Spleen (tissue), 11 donors: ENCODE results near the gene ZNF239. TPM values are rescaled to one million over a fixed set of nuclear protein-coding genes. Genes with fewer than 3 reads are reported as not detected.

Experiments
- DNase-seq: peaks from one replicate; pipeline ENCODE4 v3.0.0-alpha.2; 2020
- H3K27ac ChIP-seq, 8 donors: fragments of 200-600 bp; sonication (generic) in 7 of 8; 1 replicate in 4 of 8; 2 replicates in 4 of 8; pipeline versions ENCODE4 v1.5.0 to v1.8.0; 2016 to 2021; ENCODE audit warnings: inconsistent platforms in 4 of 8, mild to moderate bottlenecking in 4 of 8, moderate library complexity in 1 of 8
- H3K27me3 ChIP-seq, 7 donors: fragments of 200-600 bp; sonication (generic) in 6 of 7; replicated peaks in 1 of 7; 1 replicate in 4 of 7; 2 replicates in 3 of 7; pipeline versions ENCODE4 v1.5.0 to v1.8.0; 2016 to 2021; ENCODE audit warnings: inconsistent platforms in 3 of 7, mild to moderate bottlenecking in 1 of 7
- H3K36me3 ChIP-seq, 6 donors: fragments of 200-600 bp; sonication (generic) in 5 of 6; 1 replicate in 4 of 6; 2 replicates in 2 of 6; pipeline versions ENCODE4 v1.5.0 to v1.8.0; 2016 to 2021; ENCODE audit warnings: inconsistent platforms in 2 of 6
- H3K4me1 ChIP-seq, 6 donors: fragments of 200-600 bp; sonication (generic) in 5 of 6; 1 replicate in 3 of 6; 2 replicates in 3 of 6; pipeline versions ENCODE4 v1.5.0 to v1.8.0; 2016 to 2021; ENCODE audit warnings: inconsistent platforms in 3 of 6
- H3K4me3 ChIP-seq, 8 donors: fragments of 200-600 bp; sonication (generic) in 7 of 8; 1 replicate in 4 of 8; 2 replicates in 4 of 8; pipeline versions ENCODE4 v1.5.0 to v1.8.0; 2016 to 2021; ENCODE audit warnings: inconsistent platforms in 4 of 8, mild to moderate bottlenecking in 4 of 8, moderate library complexity in 2 of 8
- H3K9me3 ChIP-seq, 8 donors: fragments of 200-600 bp; sonication (generic) in 7 of 8; 1 replicate in 4 of 8; 2 replicates in 4 of 8; pipeline versions ENCODE4 v1.5.0 to v1.8.0; 2016 to 2021; ENCODE audit warnings: inconsistent platforms in 4 of 8
- POLR2AphosphoS5 ChIP-seq, 3 donors: sonication (generic); formaldehyde crosslinking; IDR thresholded peaks; one replicate each; pipeline ENCODE4 v1.5.1; 2017; ENCODE audit warnings: antibody characterized with exemption in 3 of 3
- WGBS, 5 donors: extraction: QIAGEN DNeasy Blood & Tissue Kit in 3 of 5; methylation state at CpG; one replicate each; pipeline versions ENCODE4 v1.1.5 to v1.1.7; 2013 to 2018; 5-methylcytosine and 5-hydroxymethylcytosine counted together
- intact Hi-C: fragments of 100-400 bp; cut with DNase I; formaldehyde crosslinking; loops from one replicate; pipeline ENCODE4 v1.15.0; 2023; ENCODE audit warnings: low total_unique reads
- polyA plus RNA-seq, 3 donors: library from polyadenylated mRNA; stranded (reverse); fragments of 200-250 nt; gene quantifications; one replicate each; pipeline ENCODE4 v1.2.1, GENCODE V29; 2013
- total RNA-seq, 7 donors: library from RNA; depleted of rRNA in 3 of 7; stranded (reverse); fragments of >200 nt in 3 of 7; fragmentation: NEBNext Ultra II Directional in 4 of 7; extraction: Animal tissue kit (Norgen Biotek cat#: 25700) in 4 of 7; gene quantifications; one replicate each; pipeline versions ENCODE4 v1.1.0 to v1.2.1, GENCODE V29; 2016 to 2021
- donor health status: healthy with polysubstance abuse.
- donor health status: DM: no; HTN: no; CAD: no; lungs with moderate emphysema.
- donor health status: DM: no; HTN: no; CAD: no.
- donor health status: Bipolar disorder and iron deficiency.
- donor health status: healthy.
- donor health status: DM: no; HTN: no; CAD: no.
- donor health status: DM: yes; HTN: yes; CAD: no.

Gene ZNF239
- total and polyA plus RNA-seq, 10 donors: 1.8 to 4.4 (median 2.5) TPM

DNA sequence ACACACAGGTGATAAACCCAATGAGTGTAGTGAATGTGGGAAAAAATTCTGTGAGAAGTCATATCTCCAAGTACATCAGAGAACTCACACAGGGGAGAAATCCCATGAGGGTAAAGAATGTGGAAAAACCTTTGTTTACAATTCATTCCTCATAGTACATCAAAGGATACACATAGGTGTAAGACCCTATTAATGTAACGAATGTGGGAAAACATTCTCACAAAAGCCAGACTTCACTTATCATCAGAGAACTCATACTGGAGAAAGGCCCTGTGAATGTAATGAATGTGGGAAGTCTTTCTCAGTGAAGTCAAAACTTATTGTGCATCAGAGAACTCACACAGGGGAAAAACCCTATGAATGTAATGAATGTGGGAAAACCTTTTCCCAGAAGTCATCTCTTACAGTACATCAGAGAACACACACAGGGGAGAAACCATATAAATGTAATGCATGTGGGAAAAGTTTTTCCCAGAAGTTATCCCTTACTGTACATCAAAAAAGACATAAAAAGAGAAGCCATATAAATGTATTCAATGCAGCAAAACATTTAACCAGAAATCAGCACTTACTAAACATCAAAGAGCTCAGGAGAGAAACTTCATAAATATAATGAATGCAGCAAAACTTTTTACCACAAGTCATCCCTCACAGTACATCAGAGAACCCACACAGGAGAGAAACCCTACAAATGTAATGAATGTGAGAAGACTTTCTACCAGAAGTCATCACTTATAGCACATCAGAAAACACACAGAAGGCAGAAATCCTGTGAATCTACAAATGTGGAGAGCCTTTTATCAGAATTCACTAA is 49.8 kb downstream of the ZNF239 start:
- Histone ChIP-seq H3K36me3 (no peaks in the 10 kb centered on the region), H3K4me3 (no peak overlapping the region), H3K4me1 (no peaks in the 10 kb centered on the region), H3K9me3 (peaks cover 35 to 97% (median 92%) of the 10 kb centered on the region in 8 donors), H3K27me3 (no peaks in the 10 kb centered on the region), H3K27ac (no peak overlapping the region)
- 77 to 93% (median 78%) methylated on average over 1 of the region's 1 CpG for WGBS, 5 donors
- intact Hi-C loops: no loop called here
- TF ChIP-seq POLR2AphosphoS5 (IDR thresholded peaks at IDR 0.05): no peak
- no peak for DNase-seq

Other genes with a start within 250 kb of the ZNF239 start
- gene FXYD4, start 203.0 kb downstream of the ZNF239 start, total RNA-seq: not detected
- gene FXYD4, start 203.0 kb downstream of the ZNF239 start, polyA plus RNA-seq: under 1 TPM in 1 of 3 donors, not detected in 2; 0.20 TPM
- gene HNRNPF, start 165.4 kb downstream of the ZNF239 start, total RNA-seq: 100 to 1,000 TPM; 159 to 253 (median 206) TPM
- gene HNRNPF, start 165.4 kb downstream of the ZNF239 start, polyA plus RNA-seq: 100 to 1,000 TPM in 2 of 3 donors, 10 to 100 TPM in 1; 82.8 to 141 (median 116) TPM
- gene ZNF487, start 137.5 kb downstream of the ZNF239 start, total RNA-seq: 10 to 100 TPM in 2 of 7 donors, 1 to 10 TPM in 5; 5.8 to 12.1 (median 7.9) TPM
- 1 to 10 TPM; 4.9 to 9.6 (median 7.0) TPM for gene ZNF487, start 137.5 kb downstream of the ZNF239 start, polyA plus RNA-seq
- 1 to 10 TPM; 3.1 to 8.0 (median 5.3) TPM for gene ZNF485, start 31.8 kb upstream of the ZNF239 start, total RNA-seq
- 1 to 10 TPM; 3.3 to 4.2 (median 3.5) TPM for gene ZNF485, start 31.8 kb upstream of the ZNF239 start, polyA plus RNA-seq
- gene ZNF32, start 74.3 kb upstream of the ZNF239 start, total RNA-seq: 10 to 100 TPM; 26.3 to 42.4 (median 29.7) TPM
- 10 to 100 TPM; 60.9 to 68.8 (median 63.6) TPM for gene ZNF32, start 74.3 kb upstream of the ZNF239 start, polyA plus RNA-seq